ENCODE results near the gene ADARB2. TPM values are rescaled to one million over a fixed set of nuclear protein-coding genes. Genes with fewer than 3 reads are reported as not detected.

The ADARB2 gene
- total and polyA plus RNA-seq, 11 donors: 0.07 to 1.2 (median 0.28) TPM; not detected in 4

GRCh38 chr10:1665021-1665661, 72.2 kb downstream of the ADARB2 start:
- TF ChIP-seq CTCF (IDR thresholded peaks at IDR 0.05) (no peak), POLR2A (IDR thresholded peaks at IDR 0.05) (no peak)
- ATAC-seq (no peak), DNase-seq (no peak)
- H3K9me3 ChIP-seq: no peaks in the 10 kb centered on the region
- H3K4me3 ChIP-seq: no peak overlapping the region
- H3K36me3 ChIP-seq: no peaks in the 10 kb centered on the region
- no peaks in the 10 kb centered on the region for H3K4me1 ChIP-seq
- H3K27ac ChIP-seq: no peak overlapping the region
- intact Hi-C loops (cut with DNase I): no loop called here
- WGBS, 4 donors: 65 to 74% (median 68%) methylated on average over 19 to 20 of the region's 20 CpGs
- peaks cover 0 to 3% (median 0%) of the 10 kb centered on the region in 9 donors for H3K27me3 ChIP-seq

DNA sequence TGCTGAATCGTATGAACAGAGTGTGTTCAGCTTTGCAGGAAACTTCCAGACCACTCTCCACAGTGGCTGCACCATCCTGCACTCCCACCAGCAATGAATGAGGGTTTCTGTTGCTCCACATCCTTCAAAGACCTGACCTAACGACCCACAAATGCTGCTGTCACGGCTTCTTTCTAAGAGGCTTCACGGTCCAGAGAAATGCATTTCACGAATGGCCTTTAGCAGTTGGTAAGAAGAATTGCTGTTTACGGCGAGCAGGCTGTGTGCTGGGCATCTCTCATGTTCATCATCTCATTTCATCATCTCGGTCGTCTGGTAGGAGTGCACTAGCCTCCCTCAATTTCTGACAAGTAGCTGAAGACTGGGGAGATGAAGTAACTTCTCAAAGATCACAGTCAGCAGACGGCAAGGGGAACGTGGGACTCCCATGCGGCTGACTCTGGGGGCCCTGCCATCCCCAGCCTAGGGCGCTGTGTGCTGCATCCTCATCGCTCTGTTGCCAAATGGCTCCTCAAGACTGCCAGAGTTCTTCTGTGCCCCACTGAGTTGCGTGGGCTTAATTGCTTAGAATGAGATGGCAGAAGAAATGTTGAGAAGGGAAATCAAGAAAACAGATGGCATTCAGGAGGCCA, 72.9 kb downstream of the ADARB2 start:
- no peak overlapping the region for H3K27ac ChIP-seq
- H3K9me3 ChIP-seq: no peaks in the 10 kb centered on the region
- intact Hi-C loops (cut with DNase I): no loop called here
- no peak for TF ChIP-seq CTCF (IDR thresholded peaks at IDR 0.05)
- TF ChIP-seq POLR2A (IDR thresholded peaks at IDR 0.05): no peak
- no peak overlapping the region for H3K4me3 ChIP-seq
- no peaks in the 10 kb centered on the region for H3K36me3 ChIP-seq
- no peak for ATAC-seq
- no peaks in the 10 kb centered on the region for H3K4me1 ChIP-seq
- peaks cover 0 to 3% (median 0%) of the 10 kb centered on the region in 9 donors for H3K27me3 ChIP-seq
- 64 to 77% (median 73%) methylated on average over 15 of the region's 15 CpGs for WGBS, 4 donors
- no peak for DNase-seq

DNA sequence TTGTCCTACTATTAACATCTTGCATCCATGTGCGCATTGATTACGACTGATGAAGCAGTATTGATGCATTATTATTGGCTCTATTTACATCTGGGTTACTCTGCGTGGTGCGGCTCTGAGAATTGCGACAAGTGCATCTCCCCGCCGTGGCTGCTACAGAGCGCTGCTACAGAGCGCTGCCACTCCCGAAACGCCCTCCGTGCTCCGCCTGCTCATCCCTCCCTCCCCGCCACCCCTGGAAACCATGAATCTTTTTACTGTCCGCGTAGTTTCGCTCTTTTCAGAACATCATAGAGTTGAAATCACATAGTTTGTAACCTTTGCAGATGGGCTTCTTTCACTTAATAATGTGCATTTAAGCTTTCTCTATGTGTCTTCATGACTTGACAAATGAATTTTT, 74.1 kb downstream of the ADARB2 start:
- H3K4me3 ChIP-seq: no peak overlapping the region
- no peak overlapping the region for H3K27ac ChIP-seq
- 93 to 94% (median 93%) methylated on average over 17 of the region's 17 CpGs for WGBS, 4 donors
- no peaks in the 10 kb centered on the region for H3K4me1 ChIP-seq
- no peaks in the 10 kb centered on the region for H3K36me3 ChIP-seq
- DNase-seq: no peak
- intact Hi-C loops (cut with DNase I): no loop called here
- no peak for ATAC-seq
- no peaks in the 10 kb centered on the region for H3K9me3 ChIP-seq
- H3K27me3 ChIP-seq: no peaks in the 10 kb centered on the region
- no peak for TF ChIP-seq CTCF (IDR thresholded peaks at IDR 0.05)
- no peak for TF ChIP-seq POLR2A (IDR thresholded peaks at IDR 0.05)

DNA sequence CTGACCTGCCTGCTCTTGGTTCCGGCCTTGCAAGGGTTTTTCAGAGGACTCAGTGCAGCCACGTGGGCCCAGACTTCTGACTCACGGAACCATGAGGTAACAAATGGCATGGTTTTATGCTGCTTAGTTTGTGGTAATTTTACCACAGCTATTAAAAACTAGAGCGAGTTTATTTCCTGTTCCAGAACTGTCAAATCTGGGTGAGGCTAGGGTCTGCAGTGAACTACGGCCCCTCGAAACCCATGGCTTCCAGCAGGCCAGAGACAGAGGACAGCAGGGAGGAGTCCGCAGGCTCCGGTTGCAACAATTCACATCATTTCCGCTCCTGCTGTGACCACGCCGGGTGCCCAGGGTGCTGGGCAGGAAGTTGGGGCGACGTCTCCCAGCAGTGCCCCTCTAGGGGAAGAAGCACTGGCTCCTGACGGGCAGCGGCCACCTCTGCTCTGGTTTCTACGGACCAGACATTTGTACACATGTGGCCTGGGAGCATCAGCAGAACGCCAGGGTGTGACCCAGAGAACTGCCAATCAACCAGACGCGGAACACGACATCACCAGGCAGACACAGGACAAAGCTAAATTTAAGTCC, 74.8 kb downstream of the ADARB2 start:
- no peaks in the 10 kb centered on the region for H3K4me1 ChIP-seq

More for the DNA sequence above, 74.8 kb downstream of the ADARB2 start:
- Histone ChIP-seq H3K27ac (no peak overlapping the region), H3K4me3 (no peak overlapping the region), H3K36me3 (no peaks in the 10 kb centered on the region), H3K27me3 (no peaks in the 10 kb centered on the region), H3K9me3 (no peaks in the 10 kb centered on the region)
- ATAC-seq (no peak), DNase-seq (no peak)
- intact Hi-C loops (cut with DNase I): no loop called here
- TF ChIP-seq CTCF (IDR thresholded peaks at IDR 0.05) (no peak), POLR2A (IDR thresholded peaks at IDR 0.05) (no peak)
- 86 to 91% (median 89%) methylated on average over 20 of the region's 20 CpGs for WGBS, 4 donors
